K562 (cell line): Measurements from ENCODE around the gene TTC23L. TPM values are rescaled to one million over a fixed set of nuclear protein-coding genes. Genes with fewer than 3 reads are reported as not detected.
A peak's percentile ranks its signal among the peaks of the same experiment; 100 is the strongest.

Source experiments
- ATF6 ChIP-seq: sonication (generic); formaldehyde crosslinking; IDR thresholded peaks from 2 replicates; pipeline ENCODE4 v1.4.0; 2020; ENCODE audit warnings: mild to moderate bottlenecking, missing genetic modification reagents
- CBFA2T2 ChIP-seq: fragments of 450-650 bp; conservative IDR thresholded peaks from 2 replicates; pipeline ENCODE4 v1.6.1; 2017; ENCODE audit warnings: mild to moderate bottlenecking
- CSDE1 ChIP-seq, 2 experiments: fragments of 450-650 bp; IDR thresholded peaks; 2 replicates each; pipeline ENCODE4 v1.6.1; 2016; ENCODE audit warnings: mild to moderate bottlenecking in 1 of 2
- ELK1 ChIP-seq: sonication (generic); formaldehyde crosslinking; IDR thresholded peaks from 2 replicates; pipeline ENCODE4 v1.8.1; 2022; ENCODE audit warnings: missing genetic modification reagents
- HDAC1 ChIP-seq, 2 experiments: fragments of 450-650 bp; IDR thresholded peaks; 2 replicates each; pipeline ENCODE4 v1.6.1; 2016 to 2017; ENCODE audit warnings: inconsistent platforms in 1 of 2, mild to moderate bottlenecking in 1 of 2, moderate library complexity in 1 of 2
- HMG20B ChIP-seq: fragments of 250-450 bp; sonication (Bioruptor Pico); IDR thresholded peaks from 2 replicates; pipeline ENCODE4 v1.5.0; 2021; ENCODE audit warnings: mild to moderate bottlenecking
- HNRNPL ChIP-seq: fragments of 200-400 bp; formaldehyde crosslinking; IDR thresholded peaks from 2 replicates; pipeline ENCODE4 v1.6.1; 2017; ENCODE audit warnings: low read depth, mild to moderate bottlenecking, low read length
- IRF1 ChIP-seq: sonication (generic); formaldehyde crosslinking; IDR thresholded peaks from 2 replicates; pipeline ENCODE4 v1.8.0; 2022; ENCODE audit warnings: missing genetic modification reagents, mild to moderate bottlenecking, borderline replicate concordance
- NFRKB ChIP-seq: fragments of 450-650 bp; IDR thresholded peaks from 2 replicates; pipeline ENCODE4 v1.6.1; 2016; ENCODE audit warnings: low read depth
- PHF20 ChIP-seq: fragments of 450-650 bp; IDR thresholded peaks from 2 replicates; pipeline ENCODE4 v1.6.1; 2018; ENCODE audit not compliant: partially characterized antibody
- RREB1 ChIP-seq: fragments of 250-450 bp; sonication (Bioruptor Pico); IDR thresholded peaks from 2 replicates; pipeline ENCODE4 v1.4.0; 2020
- SIRT6 ChIP-seq: IDR thresholded peaks from one replicate; pipeline ENCODE4 v1.6.1; 2012; ENCODE audit warnings: low read depth, mild to moderate bottlenecking, control low read depth, inconsistent platforms, low read length, moderate library complexity
- TCF3 ChIP-seq: sonication (generic); formaldehyde crosslinking; IDR thresholded peaks from 2 replicates; pipeline ENCODE4 v1.4.0; 2020; ENCODE audit warnings: mild to moderate bottlenecking, missing genetic modification reagents
- TCFL5 ChIP-seq: fragments of 250-450 bp; sonication (Bioruptor Pico); conservative IDR thresholded peaks from 2 replicates; pipeline ENCODE4 v1.6.1; 2021; ENCODE audit warnings: mild to moderate bottlenecking, moderate library complexity, matching md5 sums
- YBX1 ChIP-seq: fragments of 450-650 bp; IDR thresholded peaks from 2 replicates; pipeline ENCODE4 v1.7.1; 2016; ENCODE audit warnings: mild to moderate bottlenecking
- ZC3H11A ChIP-seq: IDR thresholded peaks from 2 replicates; pipeline ENCODE4 v1.6.1; 2012; ENCODE audit warnings: low read depth, low read length, improper control_type of control experiment
- ZNF124 ChIP-seq: sonication (generic); formaldehyde crosslinking; IDR thresholded peaks from 2 replicates; pipeline ENCODE4 v1.8.1; 2022; ENCODE audit warnings: missing genetic modification reagents
- ZNF224 ChIP-seq: sonication (generic); formaldehyde crosslinking; IDR thresholded peaks from 2 replicates; pipeline ENCODE4 v1.8.0; 2022; ENCODE audit warnings: mild to moderate bottlenecking, missing genetic modification reagents
- ZNF324 ChIP-seq: fragments of 250-450 bp; sonication (Bioruptor Pico); IDR thresholded peaks from 2 replicates; pipeline ENCODE4 v1.4.0; 2020; ENCODE audit warnings: mild to moderate bottlenecking
- polyA plus RNA-seq, 8 experiments: library from polyadenylated mRNA; depleted of rRNA in 4 of 8; stranded (reverse) in 5 of 8; unstranded in 3 of 8; fragments of >200 nt; fragmentation: Nextera tagmentation in 2 of 8; fragmentation: Illumina TruSeq in 1 of 8; extraction: Ambion mirVana in 2 of 8; extraction: Trizol in 1 of 8; gene quantifications; 2 replicates each; pipeline versions ENCODE4 v1.2.1 to v1.2.3, GENCODE V29; 2011 to 2014; ENCODE audit warnings: inconsistent platforms in 1 of 8, missing spikeins in 1 of 8
- total RNA-seq, 7 experiments: library from RNA; depleted of rRNA in 6 of 7; stranded (reverse); fragments of >200 nt in 6 of 7; fragmentation: Illumina TruSeq in 2 of 7; extraction: Trizol in 2 of 7; gene quantifications; 2 replicates each; pipeline versions ENCODE4 v1.2.1 to v1.2.3, GENCODE V29; 2011 to 2021; ENCODE audit warnings: low replicate concordance in 1 of 7

TTC23L gene
- total and polyA plus RNA-seq, 9 of the 15 experiments (the other 6 are each of a cell fraction or from before 2014, with no cell fraction given), result 0.03 to 0.32 (median 0.14) TPM; not detected in 2

GRCh38 chr5:34923694-34924461 is 84.9 kb downstream of the TTC23L start (continued):
- TF ChIP-seq PHF20, result no peak
- TF ChIP-seq HNRNPL, result no peak
- TF ChIP-seq ZC3H11A, result no peak
- TF ChIP-seq TCFL5, result no peak
- no peak for TF ChIP-seq ZNF224 (CRISPR knock-in tag)
- TF ChIP-seq HDAC1 (IDR thresholded peaks at IDR 0.05), result peak in 1 of 2 experiments; percentile 63; a peak in 1 of 4 replicates
- no peak for TF ChIP-seq ELK1 (CRISPR knock-in tag)
- TF ChIP-seq ZNF324 (CRISPR knock-in tag), result no peak
- peak; percentile 38; the same call in 1 of the 2 replicates for TF ChIP-seq CBFA2T2
- no peak for TF ChIP-seq IRF1 (CRISPR knock-in tag)
- TF ChIP-seq CSDE1 (IDR thresholded peaks at IDR 0.05), result peak in 1 of 2 experiments; percentile 10; a peak in 2 of 4 replicates
- no peak for TF ChIP-seq SIRT6
- TF ChIP-seq RREB1, result no peak
- peak; percentile 67 for TF ChIP-seq TCF3 (CRISPR knock-in tag)
- no peak for TF ChIP-seq YBX1
- TF ChIP-seq ATF6, result no peak
- TF ChIP-seq NFRKB, result no peak
- TF ChIP-seq ZNF124, result no peak
- no peak for TF ChIP-seq HMG20B (CRISPR knock-in tag)
